Uterus (tissue), 4 donors: ENCODE measurements around the gene SHROOM4. TPM values are rescaled to one million over a fixed set of nuclear protein-coding genes. Genes with fewer than 3 reads are reported as not detected.

Experiments used
- DNase-seq, 2 donors: peaks; one replicate each; pipeline ENCODE4 v3.0.0-alpha.2; 2019 to 2020
- H3K27ac ChIP-seq, 2 donors: fragments of 200-600 bp; sonication (generic); 1 replicate in 1 of 2; 2 replicates in 1 of 2; pipeline ENCODE4 v1.5.1; 2016 to 2018
- H3K27me3 ChIP-seq, 2 donors: fragments of 200-600 bp; sonication (generic); one replicate each; pipeline ENCODE4 v1.5.1; 2018 to 2019; ENCODE audit warnings: control low read depth in 1 of 2
- H3K36me3 ChIP-seq, 2 donors: fragments of 200-600 bp; sonication (generic); one replicate each; pipeline ENCODE4 v1.5.1; 2019; ENCODE audit warnings: control low read depth in 1 of 2
- H3K4me1 ChIP-seq, 2 donors: fragments of 200-600 bp; sonication (generic); one replicate each; pipeline ENCODE4 v1.5.1; 2018 to 2019; ENCODE audit warnings: control low read depth in 1 of 2
- H3K4me3 ChIP-seq, 2 donors: fragments of 200-600 bp; sonication (generic); 1 replicate in 1 of 2; 2 replicates in 1 of 2; pipeline ENCODE4 v1.5.1; 2018 to 2019; ENCODE audit warnings: mild to moderate bottlenecking in 1 of 2
- H3K9me3 ChIP-seq, 2 donors: fragments of 200-600 bp; sonication (generic); one replicate each; pipeline ENCODE4 v1.5.1; 2019; ENCODE audit warnings: control low read depth in 1 of 2
- POLR2A ChIP-seq, 2 donors: fragments of 450-650 bp; IDR thresholded peaks; one replicate each; pipeline ENCODE4 v1.6.1; 2016; ENCODE audit warnings: antibody characterized with exemption in 2 of 2, mild to moderate bottlenecking in 1 of 2, moderate library complexity in 1 of 2
- intact Hi-C: fragments of 100-400 bp; cut with DNase I; formaldehyde crosslinking; loops from one replicate; pipeline ENCODE4 v1.15.1; 2023; ENCODE audit warnings: low total_unique reads
- total RNA-seq, 4 donors: library from RNA; depleted of rRNA in 3 of 4; stranded (reverse); fragments of >200 nt in 3 of 4; gene quantifications; one replicate each; pipeline versions ENCODE4 v1.1.0 to v1.2.4, GENCODE V29; 2014 to 2023
- TF ChIP-seq, protein P1 (sequence below), 4 experiments: fragments of 200-600 bp in 2 of 4; fragments of 450-650 bp in 2 of 4; sonication (generic) in 2 of 4; IDR thresholded peaks; one replicate each; pipeline ENCODE4 v1.5.1; 2016 to 2019; ENCODE audit warnings: antibody characterized with exemption in 4 of 4, mild to moderate bottlenecking in 2 of 4, moderate library complexity in 1 of 4
- donor health status: DM: yes; HTN: yes; CAD: no.

Gene SHROOM4
- total RNA-seq, 4 donors from 2014 or later: 9.7 to 18.8 (median 12.5) TPM

DNA sequence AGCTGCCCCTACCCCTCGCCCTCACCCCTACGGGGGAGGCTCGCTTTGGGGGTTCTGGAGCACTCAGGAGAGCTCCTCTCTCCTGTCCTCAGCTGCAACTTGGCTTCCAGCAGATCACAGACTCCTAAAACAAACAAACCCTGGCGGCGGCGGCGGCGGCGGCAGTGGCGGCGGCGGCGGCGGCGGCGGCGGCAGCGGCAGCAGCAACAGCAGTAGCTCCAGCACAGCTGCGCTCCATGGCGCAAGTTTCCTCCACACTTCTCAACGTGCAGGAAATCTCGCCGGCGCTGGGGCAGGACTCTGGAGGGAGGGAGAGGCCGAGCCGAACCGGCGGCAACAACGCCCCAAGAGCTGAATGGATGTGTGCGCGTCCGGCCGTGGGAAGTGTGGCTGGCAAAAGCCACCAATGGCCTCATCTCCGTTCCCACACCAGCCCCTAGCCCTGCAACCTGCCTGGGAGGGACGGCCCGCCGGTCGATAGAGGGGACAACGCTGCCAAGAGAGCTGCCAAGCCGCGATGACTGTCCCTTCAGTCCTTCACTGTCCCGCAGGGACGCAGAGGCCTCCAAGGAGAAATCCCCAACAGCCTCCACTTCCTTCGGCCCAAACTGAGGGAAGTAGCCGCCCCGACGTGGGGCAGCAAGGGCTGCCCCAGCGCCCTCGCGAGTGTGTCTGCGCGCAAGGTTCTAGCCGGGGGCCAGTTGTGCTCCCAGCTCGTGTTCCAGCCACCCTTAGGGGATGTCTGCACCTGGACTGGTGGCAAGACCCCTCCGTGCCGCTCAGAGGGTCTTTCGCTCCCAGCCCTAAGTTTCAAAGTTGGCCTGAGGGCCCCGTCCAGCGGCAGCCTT is 775 bp downstream of the SHROOM4 start:
- no peaks in the 10 kb centered on the region for H3K4me1 ChIP-seq
- intact Hi-C loops: no loop called here
- H3K4me3 ChIP-seq: peak overlapping the region; percentile 44 to 54
- H3K9me3 ChIP-seq: no peaks in the 10 kb centered on the region
- H3K27me3 ChIP-seq: no peaks in the 10 kb centered on the region
- peak overlapping the region; percentile 54 to 58 for H3K27ac ChIP-seq
- no peaks in the 10 kb centered on the region for H3K36me3 ChIP-seq
- DNase-seq: peak; percentile 14 to 23
- TF ChIP-seq, protein P1, sequence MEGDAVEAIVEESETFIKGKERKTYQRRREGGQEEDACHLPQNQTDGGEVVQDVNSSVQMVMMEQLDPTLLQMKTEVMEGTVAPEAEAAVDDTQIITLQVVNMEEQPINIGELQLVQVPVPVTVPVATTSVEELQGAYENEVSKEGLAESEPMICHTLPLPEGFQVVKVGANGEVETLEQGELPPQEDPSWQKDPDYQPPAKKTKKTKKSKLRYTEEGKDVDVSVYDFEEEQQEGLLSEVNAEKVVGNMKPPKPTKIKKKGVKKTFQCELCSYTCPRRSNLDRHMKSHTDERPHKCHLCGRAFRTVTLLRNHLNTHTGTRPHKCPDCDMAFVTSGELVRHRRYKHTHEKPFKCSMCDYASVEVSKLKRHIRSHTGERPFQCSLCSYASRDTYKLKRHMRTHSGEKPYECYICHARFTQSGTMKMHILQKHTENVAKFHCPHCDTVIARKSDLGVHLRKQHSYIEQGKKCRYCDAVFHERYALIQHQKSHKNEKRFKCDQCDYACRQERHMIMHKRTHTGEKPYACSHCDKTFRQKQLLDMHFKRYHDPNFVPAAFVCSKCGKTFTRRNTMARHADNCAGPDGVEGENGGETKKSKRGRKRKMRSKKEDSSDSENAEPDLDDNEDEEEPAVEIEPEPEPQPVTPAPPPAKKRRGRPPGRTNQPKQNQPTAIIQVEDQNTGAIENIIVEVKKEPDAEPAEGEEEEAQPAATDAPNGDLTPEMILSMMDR (IDR thresholded peaks at IDR 0.05): no peak
- TF ChIP-seq POLR2A (IDR thresholded peaks at IDR 0.05): no peak

DNA sequence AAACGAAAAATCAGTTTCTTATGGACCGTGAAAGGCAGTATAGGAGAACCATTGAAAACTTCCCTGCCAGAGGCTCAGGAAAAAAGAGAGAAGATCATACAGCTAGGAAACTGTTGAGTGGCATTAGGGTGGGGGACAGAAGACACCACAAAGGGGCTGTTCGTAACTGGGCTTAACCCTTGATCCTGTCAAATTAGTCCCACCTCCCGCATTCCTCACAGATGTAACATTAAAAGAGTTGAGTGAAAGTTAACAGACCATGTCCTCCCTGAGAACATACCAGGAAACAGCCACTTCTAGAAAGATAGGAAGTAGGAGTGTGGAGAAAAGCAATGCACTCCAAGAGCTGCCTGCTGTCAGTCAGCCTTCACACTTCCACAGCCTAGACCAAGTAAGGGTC is 8.7 kb downstream of the SHROOM4 start:
- H3K27me3 ChIP-seq: no peaks in the 10 kb centered on the region
- TF ChIP-seq POLR2A (IDR thresholded peaks at IDR 0.05): no peak
- TF ChIP-seq, protein P1 (IDR thresholded peaks at IDR 0.05): no peak
- H3K4me1 ChIP-seq: no peaks in the 10 kb centered on the region
- H3K36me3 ChIP-seq: no peaks in the 10 kb centered on the region
- H3K27ac ChIP-seq: no peak overlapping the region
- DNase-seq: no peak
- intact Hi-C loops: no loop called here
- H3K4me3 ChIP-seq: no peak overlapping the region
- H3K9me3 ChIP-seq: no peaks in the 10 kb centered on the region

DNA sequence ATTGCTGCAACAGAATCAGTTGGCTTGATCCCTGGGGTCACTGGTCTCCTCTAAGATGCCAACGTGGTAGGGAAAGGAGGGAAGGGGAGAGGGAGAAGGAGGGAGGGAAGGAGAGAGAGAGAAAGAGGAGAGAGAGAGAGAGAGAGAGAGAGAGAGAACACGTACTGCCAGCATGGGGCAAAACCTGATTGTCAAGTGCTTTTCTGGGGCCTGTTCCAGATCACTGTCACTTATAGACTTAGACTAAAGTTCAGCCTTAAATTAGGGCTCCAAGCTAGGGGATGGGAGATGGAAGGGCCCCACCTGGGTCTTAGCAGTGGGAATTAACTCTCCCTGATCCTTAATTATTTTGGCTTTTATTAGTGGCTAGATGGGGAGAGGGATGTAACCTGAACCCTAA is 12.9 kb downstream of the SHROOM4 start:
- H3K27ac ChIP-seq: no peak overlapping the region
- TF ChIP-seq POLR2A (IDR thresholded peaks at IDR 0.05): no peak
- TF ChIP-seq, protein P1 (IDR thresholded peaks at IDR 0.05): no peak

DNA sequence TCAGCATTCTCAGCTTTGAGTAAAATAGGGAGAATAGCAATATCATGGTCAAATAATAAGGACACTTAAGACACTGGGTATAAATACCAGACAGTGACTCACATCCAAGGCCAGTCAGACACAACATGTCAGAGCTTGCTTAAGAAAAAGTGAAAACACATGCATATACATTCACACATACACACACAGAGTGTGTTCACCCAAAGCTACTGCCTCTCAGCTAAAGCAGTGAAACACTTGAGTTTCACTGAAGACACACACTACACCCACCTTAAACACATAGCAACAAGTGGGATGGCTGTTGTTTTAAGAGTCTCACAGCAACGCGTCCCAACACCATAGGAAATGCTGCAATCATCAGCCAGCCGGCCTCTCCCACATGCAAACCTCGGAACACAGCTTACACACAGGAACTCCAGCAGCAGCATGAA is 14.4 kb downstream of the SHROOM4 start:
- TF ChIP-seq, protein P1 (IDR thresholded peaks at IDR 0.05): no peak
- no peak for TF ChIP-seq POLR2A (IDR thresholded peaks at IDR 0.05)
- Histone ChIP-seq H3K27me3 (no peaks in the 10 kb centered on the region), H3K4me3 (no peak overlapping the region), H3K36me3 (no peaks in the 10 kb centered on the region), H3K4me1 (no peaks in the 10 kb centered on the region), H3K27ac (no peak overlapping the region), H3K9me3 (no peaks in the 10 kb centered on the region)
- intact Hi-C loops: no loop called here
- no peak for DNase-seq

More for the DNA sequence above, 12.9 kb downstream of the SHROOM4 start:
- Histone ChIP-seq H3K4me1 (no peaks in the 10 kb centered on the region), H3K9me3 (no peaks in the 10 kb centered on the region), H3K36me3 (no peaks in the 10 kb centered on the region), H3K4me3 (no peak overlapping the region), H3K27me3 (no peaks in the 10 kb centered on the region)
- DNase-seq: no peak
- intact Hi-C loops: no loop called here

DNA sequence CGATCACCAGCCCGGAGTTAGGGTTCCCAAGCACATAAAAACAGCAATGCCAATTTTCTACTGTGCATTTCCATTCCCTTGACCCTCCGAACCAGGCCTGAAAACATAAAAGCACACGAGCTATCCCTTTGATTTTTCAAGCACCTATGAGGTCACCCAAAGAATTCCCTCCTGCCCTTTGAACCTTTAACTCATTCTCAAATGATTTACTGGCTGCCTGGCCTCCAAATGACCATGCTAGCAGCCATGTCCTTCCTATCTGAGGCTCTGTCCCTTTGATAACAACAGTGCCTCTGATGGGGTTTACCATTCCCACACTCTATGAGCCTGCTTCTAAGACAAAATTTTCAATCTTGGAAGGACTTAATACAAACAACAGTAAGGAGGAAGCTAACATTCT is 15.2 kb downstream of the SHROOM4 start:
- no peak overlapping the region for H3K27ac ChIP-seq
- intact Hi-C loops: no loop called here
- no peak overlapping the region for H3K4me3 ChIP-seq
- TF ChIP-seq, protein P1 (IDR thresholded peaks at IDR 0.05): no peak
- TF ChIP-seq POLR2A (IDR thresholded peaks at IDR 0.05): no peak
- H3K36me3 ChIP-seq: no peaks in the 10 kb centered on the region
- no peaks in the 10 kb centered on the region for H3K9me3 ChIP-seq
- H3K4me1 ChIP-seq: no peaks in the 10 kb centered on the region
- no peaks in the 10 kb centered on the region for H3K27me3 ChIP-seq
- DNase-seq: no peak
